ENCODE results near the gene ABAT. TPM values are rescaled to one million over a fixed set of nuclear protein-coding genes. Genes with fewer than 3 reads are reported as not detected.

The ABAT gene
- total RNA-seq, 1 experiment from 2014 or later: 6.9 TPM

GRCh38 chr16:8797364-8798173 lies 123.2 kb downstream of the ABAT start, which contains the start of the genes PMM2 and TMEM186:
PMM2 (plus strand) TSS chr16:8797839; CDS start chr16:8797883, 44 bp downstream.
TMEM186 (minus strand) TSS chr16:8797639; CDS start chr16:8797614, 25 bp downstream.
- POLR2A ChIA-PET (ENCODE audit: low non-redundant PET): interaction anchor here (0.7 kb wide), 2 partner anchors 13 to 140 kb away, joined by 3 read pairs; no protein-coding TSS in a partner anchor
- Histone ChIP-seq H3K4me1 (ENCODE audit: insufficient read depth, low read length, poor library complexity, severe bottlenecking) (peaks cover 12% of the 10 kb centered on the region), H3K9me3 (ENCODE audit: low read depth, low read length, poor library complexity, severe bottlenecking) (no peaks in the 10 kb centered on the region), H3K27ac (ENCODE audit: low read depth, low read length, poor library complexity, severe bottlenecking) (peak within 1 kb of the TSS; percentile 75), H3K36me3 (ENCODE audit: insufficient read depth, low read length, poor library complexity, severe bottlenecking) (peaks cover 17% of the 10 kb centered on the region), H3K4me3 (ENCODE audit: low read depth, low read length, poor library complexity, severe bottlenecking) (peak within 1 kb of the TSS; percentile 79), H3K27me3 (replicated peaks; ENCODE audit: insufficient read depth, low read depth, low read length, poor library complexity) (no peaks in the 10 kb centered on the region)
- TF ChIP-seq, protein P1, sequence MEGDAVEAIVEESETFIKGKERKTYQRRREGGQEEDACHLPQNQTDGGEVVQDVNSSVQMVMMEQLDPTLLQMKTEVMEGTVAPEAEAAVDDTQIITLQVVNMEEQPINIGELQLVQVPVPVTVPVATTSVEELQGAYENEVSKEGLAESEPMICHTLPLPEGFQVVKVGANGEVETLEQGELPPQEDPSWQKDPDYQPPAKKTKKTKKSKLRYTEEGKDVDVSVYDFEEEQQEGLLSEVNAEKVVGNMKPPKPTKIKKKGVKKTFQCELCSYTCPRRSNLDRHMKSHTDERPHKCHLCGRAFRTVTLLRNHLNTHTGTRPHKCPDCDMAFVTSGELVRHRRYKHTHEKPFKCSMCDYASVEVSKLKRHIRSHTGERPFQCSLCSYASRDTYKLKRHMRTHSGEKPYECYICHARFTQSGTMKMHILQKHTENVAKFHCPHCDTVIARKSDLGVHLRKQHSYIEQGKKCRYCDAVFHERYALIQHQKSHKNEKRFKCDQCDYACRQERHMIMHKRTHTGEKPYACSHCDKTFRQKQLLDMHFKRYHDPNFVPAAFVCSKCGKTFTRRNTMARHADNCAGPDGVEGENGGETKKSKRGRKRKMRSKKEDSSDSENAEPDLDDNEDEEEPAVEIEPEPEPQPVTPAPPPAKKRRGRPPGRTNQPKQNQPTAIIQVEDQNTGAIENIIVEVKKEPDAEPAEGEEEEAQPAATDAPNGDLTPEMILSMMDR (conservative IDR thresholded peaks at IDR 0.05; ENCODE audit: low read depth, low read length): no peak
- TF ChIP-seq EZH2 (IDR thresholded peaks at IDR 0.05; ENCODE audit: borderline replicate concordance, low read depth, low read length, poor library complexity, severe bottlenecking): no peak
- no TSS peak for BruUV-seq (replicated peaks)
- CTCF ChIA-PET: no interaction called here
- DNase-seq (ENCODE audit: low spot score): peak; percentile 98
- intact Hi-C loops (cut with micrococcal nuclease; ENCODE audit: unreplicated experiment): loop anchor here (5.0 kb wide), 1 partner anchor 70 kb away; the partner anchor contains the start of gene CARHSP1

DNA sequence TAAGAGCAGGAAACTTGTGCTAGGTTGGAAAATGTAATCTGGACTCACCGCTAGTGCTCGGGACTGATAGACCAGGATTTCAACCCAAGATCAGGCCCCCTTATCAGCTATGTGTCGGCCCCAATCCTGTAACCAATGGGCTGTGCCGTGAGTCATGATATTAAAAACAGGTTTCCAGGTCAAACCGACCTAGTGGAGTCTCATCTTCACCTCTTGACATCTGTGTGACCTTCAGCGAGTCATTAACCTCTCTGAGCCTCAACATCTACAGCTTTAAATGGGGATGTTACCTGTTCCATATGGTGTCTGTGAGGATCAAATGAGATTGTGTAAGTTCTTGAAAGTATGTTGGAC lies 123.7 kb downstream of the ABAT start:
- DNase-seq (ENCODE audit: low spot score): no peak
- ChIA-PET POLR2A (ENCODE audit: low non-redundant PET) (no interaction called here), CTCF (no interaction called here)
- intact Hi-C loops (cut with micrococcal nuclease; ENCODE audit: unreplicated experiment): loop anchor here (5.0 kb wide), 1 partner anchor 69 kb away; the partner anchor contains the start of gene CARHSP1
- TF ChIP-seq, protein P1 (conservative IDR thresholded peaks at IDR 0.05; ENCODE audit: low read depth, low read length): no peak
- no peak for TF ChIP-seq EZH2 (IDR thresholded peaks at IDR 0.05; ENCODE audit: borderline replicate concordance, low read depth, low read length, poor library complexity, severe bottlenecking)
- peaks cover 12% of the 10 kb centered on the region for H3K4me1 ChIP-seq (ENCODE audit: insufficient read depth, low read length, poor library complexity, severe bottlenecking)
- peak overlapping the region; percentile 79 for H3K4me3 ChIP-seq (ENCODE audit: low read depth, low read length, poor library complexity, severe bottlenecking)
- peaks cover 23% of the 10 kb centered on the region for H3K36me3 ChIP-seq (ENCODE audit: insufficient read depth, low read length, poor library complexity, severe bottlenecking)
- peak overlapping the region; percentile 75 for H3K27ac ChIP-seq (ENCODE audit: low read depth, low read length, poor library complexity, severe bottlenecking)
- BruUV-seq (replicated peaks): no TSS peak
- H3K27me3 ChIP-seq (replicated peaks; ENCODE audit: insufficient read depth, low read depth, low read length, poor library complexity): no peaks in the 10 kb centered on the region
- H3K9me3 ChIP-seq (ENCODE audit: low read depth, low read length, poor library complexity, severe bottlenecking): no peaks in the 10 kb centered on the region

GRCh38 chr16:8798535-8799157 lies 124.2 kb downstream of the ABAT start:
- intact Hi-C loops (cut with micrococcal nuclease; ENCODE audit: unreplicated experiment): loop anchor here (5.0 kb wide), 1 partner anchor 69 kb away; the partner anchor contains the start of gene CARHSP1
- H3K27me3 ChIP-seq (replicated peaks; ENCODE audit: insufficient read depth, low read depth, low read length, poor library complexity): no peaks in the 10 kb centered on the region
- peak overlapping the region; percentile 75 for H3K27ac ChIP-seq (ENCODE audit: low read depth, low read length, poor library complexity, severe bottlenecking)
- POLR2A ChIA-PET (ENCODE audit: low non-redundant PET): no interaction called here
- DNase-seq (ENCODE audit: low spot score): no peak
- H3K4me3 ChIP-seq (ENCODE audit: low read depth, low read length, poor library complexity, severe bottlenecking): peak overlapping the region; percentile 79
- H3K4me1 ChIP-seq (ENCODE audit: insufficient read depth, low read length, poor library complexity, severe bottlenecking): peaks cover 12% of the 10 kb centered on the region
- no peaks in the 10 kb centered on the region for H3K9me3 ChIP-seq (ENCODE audit: low read depth, low read length, poor library complexity, severe bottlenecking)
- TF ChIP-seq, protein P1 (conservative IDR thresholded peaks at IDR 0.05; ENCODE audit: low read depth, low read length): no peak
- TF ChIP-seq EZH2 (IDR thresholded peaks at IDR 0.05; ENCODE audit: borderline replicate concordance, low read depth, low read length, poor library complexity, severe bottlenecking): no peak
- TSS peak; percentile 46 for BruUV-seq (replicated peaks)
- H3K36me3 ChIP-seq (ENCODE audit: insufficient read depth, low read length, poor library complexity, severe bottlenecking): peaks cover 27% of the 10 kb centered on the region
- CTCF ChIA-PET: no interaction called here
